ENCODE measurements around the gene RTN4R. TPM values are rescaled to one million over a fixed set of nuclear protein-coding genes. Genes with fewer than 3 reads are reported as not detected.
A peak's percentile ranks its signal among the peaks of the same experiment; 100 is the strongest.

Gene RTN4R
- total and polyA plus RNA-seq, 8 donors = 3.7 to 10.9 (median 6.8) TPM

- H3K4me1 ChIP-seq = peaks cover 7 to 16% of the 10 kb centered on the region in 2 donors
- H3K9me3 ChIP-seq = no peaks in the 10 kb centered on the region
- H3K27me3 ChIP-seq = peaks cover 0 to 45% of the 10 kb centered on the region in 2 donors
- no peak overlapping the region for H3K27ac ChIP-seq
- TF ChIP-seq, protein P1, sequence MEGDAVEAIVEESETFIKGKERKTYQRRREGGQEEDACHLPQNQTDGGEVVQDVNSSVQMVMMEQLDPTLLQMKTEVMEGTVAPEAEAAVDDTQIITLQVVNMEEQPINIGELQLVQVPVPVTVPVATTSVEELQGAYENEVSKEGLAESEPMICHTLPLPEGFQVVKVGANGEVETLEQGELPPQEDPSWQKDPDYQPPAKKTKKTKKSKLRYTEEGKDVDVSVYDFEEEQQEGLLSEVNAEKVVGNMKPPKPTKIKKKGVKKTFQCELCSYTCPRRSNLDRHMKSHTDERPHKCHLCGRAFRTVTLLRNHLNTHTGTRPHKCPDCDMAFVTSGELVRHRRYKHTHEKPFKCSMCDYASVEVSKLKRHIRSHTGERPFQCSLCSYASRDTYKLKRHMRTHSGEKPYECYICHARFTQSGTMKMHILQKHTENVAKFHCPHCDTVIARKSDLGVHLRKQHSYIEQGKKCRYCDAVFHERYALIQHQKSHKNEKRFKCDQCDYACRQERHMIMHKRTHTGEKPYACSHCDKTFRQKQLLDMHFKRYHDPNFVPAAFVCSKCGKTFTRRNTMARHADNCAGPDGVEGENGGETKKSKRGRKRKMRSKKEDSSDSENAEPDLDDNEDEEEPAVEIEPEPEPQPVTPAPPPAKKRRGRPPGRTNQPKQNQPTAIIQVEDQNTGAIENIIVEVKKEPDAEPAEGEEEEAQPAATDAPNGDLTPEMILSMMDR (IDR thresholded peaks at IDR 0.05) = no peak
- intact Hi-C loops (cut with DNase I) = no loop called here
- ATAC-seq = no peak
- DNase-seq = peak in 1 of 4 donors; percentile 55
- no peak overlapping the region for H3K4me3 ChIP-seq
- H3K36me3 ChIP-seq = no peaks in the 10 kb centered on the region
Measured at GRCh38 chr22:20302438-20303228, 34.5 kb upstream of the RTN4R start.

GRCh38 chr22:20299746-20300136 lies 31.6 kb upstream of the RTN4R start:
- TF ChIP-seq, protein P1 (IDR thresholded peaks at IDR 0.05) = no peak
- Histone ChIP-seq H3K4me3 (peak overlapping the region; percentile 41 to 61), H3K27ac (no peak overlapping the region), H3K9me3 (no peaks in the 10 kb centered on the region), H3K36me3 (no peaks in the 10 kb centered on the region), H3K4me1 (peaks cover 7 to 16% of the 10 kb centered on the region in 2 donors), H3K27me3 (peaks cover 0 to 45% of the 10 kb centered on the region in 2 donors)
- intact Hi-C loops (cut with DNase I) = no loop called here
- peak in 3 of 4 donors; percentile 19 to 86 (median 42) for DNase-seq
- ATAC-seq = peak; percentile 23

DNA sequence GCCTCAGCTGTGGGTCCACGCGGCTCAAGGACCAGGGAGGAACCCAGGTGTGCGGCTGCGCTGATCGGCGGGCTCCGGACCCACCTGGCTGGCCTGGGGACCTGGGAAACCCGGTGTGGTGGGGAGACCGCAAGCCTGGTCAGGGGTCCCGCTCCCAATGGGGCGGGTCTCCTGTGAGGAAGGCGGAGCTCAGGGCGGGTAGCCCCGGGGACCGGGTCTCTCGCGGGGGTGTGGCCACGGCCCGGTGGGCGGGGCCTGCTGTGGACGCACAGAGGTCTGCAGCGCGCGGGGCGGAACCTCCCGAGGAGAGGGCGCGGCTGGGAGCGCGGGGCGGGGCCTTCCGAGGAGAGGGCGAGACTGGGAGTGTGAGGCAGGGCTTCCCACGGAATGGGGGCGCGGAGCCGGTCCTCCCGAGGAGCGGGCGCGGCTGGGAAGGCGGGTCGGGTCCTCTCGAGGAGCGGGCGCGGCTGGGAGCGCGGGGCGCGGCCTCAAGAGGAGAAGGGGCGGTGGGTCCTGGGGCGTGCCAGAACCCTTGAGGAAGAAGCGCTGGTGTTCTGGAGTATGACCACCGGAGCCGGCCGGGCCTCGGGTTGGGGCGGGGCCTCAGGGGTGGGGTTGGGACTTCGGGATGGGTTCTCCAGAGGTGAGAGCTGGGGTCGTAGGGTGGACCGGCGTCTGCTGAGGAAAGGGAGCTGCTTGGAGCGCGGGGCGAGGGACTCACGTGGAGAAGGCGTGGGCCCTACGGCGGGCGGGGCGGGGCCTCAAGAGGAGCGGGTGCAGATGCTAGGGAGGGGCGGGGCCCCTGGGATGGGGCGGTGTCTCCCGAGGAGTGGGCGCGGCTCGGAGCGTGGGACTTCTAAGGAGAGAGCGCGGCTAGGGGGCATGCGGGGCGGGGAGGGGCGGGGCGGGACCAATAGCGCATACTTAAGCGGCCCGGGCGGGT lies 31.0 kb upstream of the RTN4R start:
- no peak overlapping the region for H3K27ac ChIP-seq
- intact Hi-C loops (cut with DNase I) = no loop called here
- peaks cover 0 to 45% of the 10 kb centered on the region in 2 donors for H3K27me3 ChIP-seq
- TF ChIP-seq, protein P1 (IDR thresholded peaks at IDR 0.05) = no peak
- DNase-seq = peak; percentile 54 to 96 (median 88)
- peak overlapping the region; percentile 41 to 61 for H3K4me3 ChIP-seq
- H3K9me3 ChIP-seq = no peaks in the 10 kb centered on the region
- no peaks in the 10 kb centered on the region for H3K36me3 ChIP-seq
- ATAC-seq = peak; percentile 95
- H3K4me1 ChIP-seq = peaks cover 7 to 16% of the 10 kb centered on the region in 2 donors

- peaks cover 7 to 16% of the 10 kb centered on the region in 2 donors for H3K4me1 ChIP-seq
- no peak overlapping the region for H3K27ac ChIP-seq
- intact Hi-C loops (cut with DNase I) = no loop called here
- peak overlapping the region; percentile 41 to 61 for H3K4me3 ChIP-seq
- TF ChIP-seq, protein P1 (IDR thresholded peaks at IDR 0.05) = no peak
- H3K9me3 ChIP-seq = no peaks in the 10 kb centered on the region
- no peak for ATAC-seq
- DNase-seq = peak in 1 of 4 donors; percentile 76
- H3K27me3 ChIP-seq = peaks cover 0 to 45% of the 10 kb centered on the region in 2 donors
- no peaks in the 10 kb centered on the region for H3K36me3 ChIP-seq
Measured at GRCh38 chr22:20298110-20298802, 30.1 kb upstream of the RTN4R start.

Data from left lung (tissue), 10 donors.